B cell (primary cell): ENCODE measurements around the gene PDXP. TPM values are rescaled to one million over a fixed set of nuclear protein-coding genes. Genes with fewer than 3 reads are reported as not detected.
A peak's percentile ranks its signal among the peaks of the same experiment; 100 is the strongest.
"Not testable (repeated sequence)": the region's sequence is repeated elsewhere in the genome, so short reads cannot be mapped to it uniquely, and the experiment has no call there.

ENCODE experiments used
- ATAC-seq: fragments of 200-7000 bp; cut with Tn5 transposase; one replicate; pipeline ENCODE4 v1.10.0; 2021; ENCODE audit warnings: low read depth, mild to moderate bottlenecking, moderate number of reproducible peaks, moderate library complexity
- CTCF ChIA-PET: fragments of 350-600 bp; sonication (Branson Sonifier 250); formaldehyde crosslinking; loops from one replicate; lab custom pipeline; 2021; ENCODE audit warnings: antibody characterized with exemption, inconsistent platforms; lab: Charles Lee
- POLR2A ChIA-PET: fragments of 350-600 bp; sonication (Branson Sonifier 250); formaldehyde crosslinking; loops from one replicate; lab custom pipeline; 2021; ENCODE audit warnings: antibody characterized with exemption; lab: Charles Lee
- DNase-seq: peaks from one replicate; pipeline ENCODE4 v3.0.0; 2013
- H2AFZ ChIP-seq: 2 replicates; pipeline ENCODE4 v1.6.1; 2012; ENCODE audit warnings: mild to moderate bottlenecking, low read depth, low read length; ENCODE audit not compliant: insufficient read depth, poor library complexity, severe bottlenecking
- H3K27ac ChIP-seq, 2 donors: 1 replicate in 1 of 2; 2 replicates in 1 of 2; pipeline ENCODE4 v1.5.1; 2012 to 2013; ENCODE audit warnings: low read length in 2 of 2, mild to moderate bottlenecking in 2 of 2, moderate library complexity in 1 of 2
- H3K27me3 ChIP-seq, 4 experiments: fragments of 200-600 bp in 1 of 4; sonication (generic) in 1 of 4; replicated peaks in 1 of 4; 1 replicate in 2 of 4; 2 replicates in 2 of 4; pipeline versions ENCODE4 v1.6.1 to v1.7.0; 2013 to 2016; ENCODE audit warnings: low read length in 3 of 4, mild to moderate bottlenecking in 2 of 4, mixed read lengths in 1 of 4, moderate library complexity in 1 of 4; ENCODE audit not compliant: insufficient read depth in 4 of 4, control insufficient read depth in 3 of 4; ENCODE audit errors: control extremely low read depth in 1 of 4
- H3K36me3 ChIP-seq, 2 experiments: replicated peaks in 1 of 2; 1 replicate in 1 of 2; 2 replicates in 1 of 2; pipeline versions ENCODE4 v1.6.1 to v1.7.1; 2013; ENCODE audit warnings: low read length in 1 of 2; ENCODE audit not compliant: insufficient read depth in 2 of 2, control insufficient read depth in 1 of 2; ENCODE audit errors: control extremely low read depth in 1 of 2, extremely low read depth in 1 of 2
- H3K4me1 ChIP-seq, 2 donors: fragments of 200-600 bp in 1 of 2; sonication (generic) in 1 of 2; 1 replicate in 1 of 2; 2 replicates in 1 of 2; pipeline versions ENCODE4 v1.5.1 to v1.6.1; 2013 to 2017; ENCODE audit warnings: low read length in 2 of 2; ENCODE audit not compliant: control insufficient read depth in 2 of 2, insufficient read depth in 2 of 2
- H3K4me2 ChIP-seq: replicated peaks from 2 replicates; pipeline ENCODE3; 2012; ENCODE audit warnings: mild to moderate bottlenecking, low read depth, low read length; ENCODE audit not compliant: poor library complexity, severe bottlenecking
- H3K4me3 ChIP-seq, 5 experiments: fragments of 200-600 bp in 1 of 5; sonication (generic) in 1 of 5; 1 replicate in 3 of 5; 2 replicates in 2 of 5; pipeline versions ENCODE4 v1.5.1 to v1.7.0; 2011 to 2016; ENCODE audit warnings: low read length in 4 of 5, mild to moderate bottlenecking in 4 of 5, low read depth in 2 of 5, control low read depth in 1 of 5, moderate library complexity in 1 of 5; ENCODE audit not compliant: insufficient read depth in 1 of 5; ENCODE audit errors: control extremely low read depth in 1 of 5, extremely low read depth in 1 of 5
- H3K79me2 ChIP-seq: fragments of 200-600 bp; sonication (generic); one replicate; pipeline ENCODE4 v1.6.0; 2016; ENCODE audit warnings: low read length; ENCODE audit not compliant: control insufficient read depth, insufficient read depth
- H3K9ac ChIP-seq: fragments of 200-600 bp; sonication (generic); 2 replicates; pipeline ENCODE4 v1.6.1; 2017; ENCODE audit warnings: mild to moderate bottlenecking, low read length, moderate library complexity
- H3K9me3 ChIP-seq, 3 donors: one replicate each; pipeline versions ENCODE4 v1.6.1 to v1.7.1; 2013; ENCODE audit warnings: low read length in 2 of 3; ENCODE audit not compliant: control insufficient read depth in 2 of 3, insufficient read depth in 1 of 3; ENCODE audit errors: control extremely low read depth in 1 of 3
- H4K20me1 ChIP-seq: 2 replicates; pipeline ENCODE4 v1.6.0; 2012; ENCODE audit warnings: mild to moderate bottlenecking, low read length; ENCODE audit not compliant: insufficient read depth, control insufficient read depth, poor library complexity, severe bottlenecking
- H3K27ac Mint-ChIP-seq: one replicate; pipeline ENCODE4 v1.8.0; 2021; ENCODE audit warnings: mixed read lengths
- H3K27me3 Mint-ChIP-seq: one replicate; pipeline ENCODE4 v1.8.0; 2021; ENCODE audit warnings: mixed read lengths
- H3K4me1 Mint-ChIP-seq: one replicate; pipeline ENCODE4 v1.8.0; 2021; ENCODE audit warnings: mixed read lengths
- H3K4me3 Mint-ChIP-seq: one replicate; pipeline ENCODE4 v1.8.0; 2021; ENCODE audit warnings: mixed read lengths
- H3K9me3 Mint-ChIP-seq: one replicate; pipeline ENCODE4 v1.8.0; 2022; ENCODE audit warnings: mixed read lengths; ENCODE audit not compliant: insufficient read depth
- EZH2 ChIP-seq: IDR thresholded peaks from 2 replicates; pipeline ENCODE4 v1.6.1; 2012; ENCODE audit warnings: borderline replicate concordance, low read depth, mild to moderate bottlenecking, moderate library complexity, low read length; ENCODE audit not compliant: insufficient read depth, poor library complexity, severe bottlenecking
- WGBS: methylation state at CpG from one replicate; pipeline ENCODE4 v1.1.5; 2013; ENCODE audit warnings: missing lambda C conversion rate; ENCODE audit not compliant: insufficient coverage; 5-methylcytosine and 5-hydroxymethylcytosine counted together
- intact Hi-C: fragments of 100-400 bp; cut with micrococcal nuclease; formaldehyde crosslinking; loops from one replicate; pipeline ENCODE4 v1.10.0; 2022
- polyA plus RNA-seq: library from polyadenylated mRNA; depleted of rRNA; stranded (reverse); fragments of >200 nt; gene quantifications from 2 replicates; pipeline ENCODE4 v1.2.3, GENCODE V29; 2012
- total RNA-seq, 2 donors: library from RNA; stranded (reverse); fragments of 120-200 nt in 1 of 2; gene quantifications; 1 replicate in 1 of 2; 2 replicates in 1 of 2; pipeline versions ENCODE4 v1.2.3 to v1.2.4, GENCODE V29; 2013 to 2022
- TF ChIP-seq, protein P1 (sequence below): fragments of 200-600 bp; IDR thresholded peaks from one replicate; pipeline ENCODE4 v1.8.0; 2022; ENCODE audit warnings: antibody characterized with exemption, mild to moderate bottlenecking

The PDXP gene
- total and polyA plus RNA-seq, 2 donors (not counting 1 experiment from before 2014, with no cell fraction given): 16.6 to 17.5 TPM

GRCh38 chr22:37609240-37610152, 49.0 kb upstream of the PDXP start:
- no peak for TF ChIP-seq EZH2
- TF ChIP-seq, protein P1, sequence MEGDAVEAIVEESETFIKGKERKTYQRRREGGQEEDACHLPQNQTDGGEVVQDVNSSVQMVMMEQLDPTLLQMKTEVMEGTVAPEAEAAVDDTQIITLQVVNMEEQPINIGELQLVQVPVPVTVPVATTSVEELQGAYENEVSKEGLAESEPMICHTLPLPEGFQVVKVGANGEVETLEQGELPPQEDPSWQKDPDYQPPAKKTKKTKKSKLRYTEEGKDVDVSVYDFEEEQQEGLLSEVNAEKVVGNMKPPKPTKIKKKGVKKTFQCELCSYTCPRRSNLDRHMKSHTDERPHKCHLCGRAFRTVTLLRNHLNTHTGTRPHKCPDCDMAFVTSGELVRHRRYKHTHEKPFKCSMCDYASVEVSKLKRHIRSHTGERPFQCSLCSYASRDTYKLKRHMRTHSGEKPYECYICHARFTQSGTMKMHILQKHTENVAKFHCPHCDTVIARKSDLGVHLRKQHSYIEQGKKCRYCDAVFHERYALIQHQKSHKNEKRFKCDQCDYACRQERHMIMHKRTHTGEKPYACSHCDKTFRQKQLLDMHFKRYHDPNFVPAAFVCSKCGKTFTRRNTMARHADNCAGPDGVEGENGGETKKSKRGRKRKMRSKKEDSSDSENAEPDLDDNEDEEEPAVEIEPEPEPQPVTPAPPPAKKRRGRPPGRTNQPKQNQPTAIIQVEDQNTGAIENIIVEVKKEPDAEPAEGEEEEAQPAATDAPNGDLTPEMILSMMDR: no peak
- intact Hi-C loops: loop anchor here (2.0 to 10.0 kb wide), 4 partner anchors 23 to 895 kb away; partner anchors contain the start of genes CSNK1E, DDX17 and RAC2
- DNase-seq: peak; percentile 32
- Histone ChIP-seq H3K9ac (peak overlapping the region; percentile 96), H3K79me2 (peaks cover 38% of the 10 kb centered on the region), H3K27ac (peak overlapping the region; percentile 94 to 99), H3K36me3 (peaks cover 0 to 7% of the 10 kb centered on the region in 2 experiments), H4K20me1 (peaks cover 9% of the 10 kb centered on the region), H3K27me3 (peaks cover 0 to 2% (median 0%) of the 10 kb centered on the region in 4 experiments), H3K4me2 (peak overlapping the region; percentile 92), H3K9me3 (no peaks in the 10 kb centered on the region), H3K4me1 (peaks cover 26 to 36% of the 10 kb centered on the region in 2 donors), H2AFZ (peak overlapping the region; percentile 67), H3K4me3 (peak overlapping the region; percentile 65 to 89 (median 77))
- Mint-ChIP-seq H3K4me3 (peak overlapping the region; percentile 96), H3K9me3 (no peaks in the 10 kb centered on the region), H3K27me3 (peaks cover 5% of the 10 kb centered on the region), H3K4me1 (peaks cover 33% of the 10 kb centered on the region), H3K27ac (peak overlapping the region; percentile 95)
- ChIA-PET POLR2A (interaction anchor here (1.9 to 4.5 kb wide), 6 partner anchors 9 to 72 kb away, joined by 11 to 43 read pairs (median 21); partner anchors contain the start of genes LGALS1 and PDXP), CTCF (interaction anchor here (0.7 to 30.7 kb wide), 10 partner anchors 8 to 254 kb away, joined by 3 to 620 read pairs (median 30); partner anchors contain the start of genes LGALS1, NOL12, PDXP and SH3BP1)
- ATAC-seq: no peak
- WGBS: 4% methylated on average over 22 of the region's 26 CpGs

DNA sequence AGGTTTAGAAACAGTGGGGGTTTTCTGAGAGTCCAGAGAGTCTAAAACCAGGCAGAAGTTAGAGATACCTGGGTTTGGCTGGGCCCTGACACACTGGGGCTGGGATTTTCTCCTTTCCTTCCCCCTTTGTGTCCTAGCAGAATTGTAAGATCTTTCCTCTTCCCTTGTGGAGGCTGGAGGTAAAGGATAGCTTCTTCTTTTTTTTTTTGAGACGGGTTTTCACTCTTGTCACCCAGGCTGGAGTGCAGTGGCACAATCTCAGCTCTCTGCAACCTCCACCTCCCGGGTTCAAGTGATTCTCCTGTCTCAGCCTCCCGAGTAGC, 48.4 kb upstream of the PDXP start:
- no CpG with 5 or more reads among the region's 3 CpGs for WGBS

More for the DNA sequence above, 48.4 kb upstream of the PDXP start:
- H3K27me3 Mint-ChIP-seq, intact Hi-C loops, H3K27me3 ChIP-seq, H3K9me3 Mint-ChIP-seq, ATAC-seq, DNase-seq, H3K9me3 ChIP-seq, H4K20me1 ChIP-seq: not testable (repeated sequence)
- H3K4me3 ChIP-seq: peak overlapping the region in 3 of 5 experiments; percentile 77 to 89 (median 84)
- H3K9ac ChIP-seq: peak overlapping the region; percentile 96
- peak overlapping the region; percentile 67 for H2AFZ ChIP-seq
- H3K4me2 ChIP-seq: peak overlapping the region; percentile 92
- peak overlapping the region; percentile 94 to 99 for H3K27ac ChIP-seq
- H3K4me1 ChIP-seq: peaks cover 26 to 36% of the 10 kb centered on the region in 2 donors
- POLR2A ChIA-PET: interaction anchor here (2.7 to 4.5 kb wide), 3 partner anchors 17 to 65 kb away, joined by 15 to 43 read pairs (median 27); partner anchors contain the start of gene LGALS1
- H3K79me2 ChIP-seq: peaks cover 38% of the 10 kb centered on the region
- H3K36me3 ChIP-seq: peaks cover 0 to 12% of the 10 kb centered on the region in 2 experiments
- CTCF ChIA-PET: interaction anchor here (0.7 to 30.7 kb wide), 5 partner anchors 18 to 71 kb away, joined by 3 to 620 read pairs (median 55); partner anchors contain the start of genes PDXP and SH3BP1
- Mint-ChIP-seq H3K27ac (peak overlapping the region; percentile 95), H3K4me3 (peak overlapping the region; percentile 96), H3K4me1 (peaks cover 33% of the 10 kb centered on the region)
